HEK293 (cell line): Measurements from ENCODE around the gene DNASE2B.

Experiments
- CTCF ChIA-PET: fragments of 350-600 bp; formaldehyde crosslinking; extraction: SDS; loops from one replicate; lab custom pipeline; 2021; ENCODE audit warnings: antibody characterized with exemption; lab: Yijun Ruan, JAX
- POLR2A ChIA-PET: fragments of 300-600 bp; formaldehyde crosslinking; extraction: SDS; loops from one replicate; lab custom pipeline; 2020; ENCODE audit warnings: antibody characterized with exemption, inconsistent platforms; lab: Yijun Ruan, JAX
- H3K27ac ChIP-seq: fragments of 200-500 bp; sonication (Bioruptor generic); 2 replicates; pipeline ENCODE4 v1.5.1; 2014; ENCODE audit warnings: low read depth, low read length, control low read depth, inconsistent platforms; ENCODE audit errors: extremely low read depth
- H3K36me3 ChIP-seq, 2 experiments: fragments of 200-500 bp in 1 of 2; sonication (Bioruptor generic) in 1 of 2; 1 replicate in 1 of 2; 2 replicates in 1 of 2; pipeline ENCODE4 v1.5.1; 2014 to 2017; ENCODE audit warnings: inconsistent platforms in 2 of 2, low read length in 2 of 2; ENCODE audit not compliant: control insufficient read depth in 2 of 2, insufficient read depth in 1 of 2
- H3K4me1 ChIP-seq: fragments of 200-500 bp; sonication (Bioruptor generic); 2 replicates; pipeline ENCODE4 v1.5.1; 2014; ENCODE audit warnings: mild to moderate bottlenecking, low read length, inconsistent platforms; ENCODE audit not compliant: control insufficient read depth, insufficient read depth
- H3K4me3 ChIP-seq: 2 replicates; pipeline ENCODE4 v1.5.1; 2011; ENCODE audit warnings: low read depth, mild to moderate bottlenecking, control low read depth, low read length, moderate library complexity
- H3K9me3 ChIP-seq: fragments of 200-500 bp; sonication (Bioruptor generic); 2 replicates; pipeline ENCODE4 v1.5.1; 2014; ENCODE audit warnings: low read depth, low read length, inconsistent platforms; ENCODE audit not compliant: control insufficient read depth, insufficient read depth
- GLI4 ChIP-seq: fragments of 450-650 bp; formaldehyde crosslinking; IDR thresholded peaks from 2 replicates; pipeline ENCODE4 v1.5.1; 2016; ENCODE audit warnings: missing biosample characterization, missing genetic modification characterization
- RBAK ChIP-seq: fragments of 450-650 bp; formaldehyde crosslinking; IDR thresholded peaks from 2 replicates; pipeline ENCODE4 v1.5.1; 2016; ENCODE audit warnings: missing biosample characterization, missing genetic modification characterization
- REST ChIP-seq: fragments of 450-650 bp; formaldehyde crosslinking; IDR thresholded peaks from 2 replicates; pipeline ENCODE4 v1.5.1; 2016; ENCODE audit warnings: missing biosample characterization, missing genetic modification characterization
- SALL2 ChIP-seq: fragments of 450-650 bp; formaldehyde crosslinking; IDR thresholded peaks from 2 replicates; pipeline ENCODE4 v1.5.0; 2017; ENCODE audit warnings: missing biosample characterization, mild to moderate bottlenecking, missing genetic modification characterization, borderline replicate concordance
- SCRT2 ChIP-seq: fragments of 450-650 bp; formaldehyde crosslinking; IDR thresholded peaks from 2 replicates; pipeline ENCODE4 v1.5.1; 2016; ENCODE audit warnings: missing biosample characterization, missing genetic modification characterization
- YY1 ChIP-seq: fragments of 450-650 bp; formaldehyde crosslinking; IDR thresholded peaks from 2 replicates; pipeline ENCODE4 v1.5.1; 2018; ENCODE audit warnings: missing biosample characterization, missing genetic modification characterization
- ZBTB48 ChIP-seq: fragments of 450-650 bp; formaldehyde crosslinking; IDR thresholded peaks from 2 replicates; pipeline ENCODE4 v1.5.1; 2016; ENCODE audit warnings: missing biosample characterization, missing genetic modification characterization
- ZEB2 ChIP-seq: fragments of 450-650 bp; formaldehyde crosslinking; IDR thresholded peaks from 2 replicates; pipeline ENCODE4 v1.5.1; 2016; ENCODE audit warnings: missing biosample characterization, missing genetic modification characterization
- ZNF155 ChIP-seq: fragments of 450-650 bp; formaldehyde crosslinking; IDR thresholded peaks from 2 replicates; pipeline ENCODE4 v1.5.1; 2016; ENCODE audit warnings: missing biosample characterization, missing genetic modification characterization
- ZNF169 ChIP-seq: fragments of 450-650 bp; formaldehyde crosslinking; IDR thresholded peaks from 2 replicates; pipeline ENCODE4 v1.5.1; 2016; ENCODE audit warnings: missing biosample characterization, missing genetic modification characterization
- ZNF175 ChIP-seq: fragments of 450-650 bp; formaldehyde crosslinking; IDR thresholded peaks from 2 replicates; pipeline ENCODE4 v1.5.1; 2016; ENCODE audit warnings: missing biosample characterization, missing genetic modification characterization
- ZNF24 ChIP-seq: fragments of 450-650 bp; formaldehyde crosslinking; IDR thresholded peaks from 2 replicates; pipeline ENCODE4 v1.5.1; 2016; ENCODE audit warnings: missing biosample characterization, missing genetic modification characterization
- ZNF302 ChIP-seq: fragments of 450-650 bp; formaldehyde crosslinking; IDR thresholded peaks from 2 replicates; pipeline ENCODE4 v1.5.1; 2016; ENCODE audit warnings: missing biosample characterization, missing genetic modification characterization, low read depth
- ZNF362 ChIP-seq: fragments of 450-650 bp; formaldehyde crosslinking; IDR thresholded peaks from 2 replicates; pipeline ENCODE4 v1.5.1; 2016; ENCODE audit warnings: missing biosample characterization, missing genetic modification characterization
- ZNF404 ChIP-seq: fragments of 450-650 bp; formaldehyde crosslinking; IDR thresholded peaks from 2 replicates; pipeline ENCODE4 v1.5.1; 2017; ENCODE audit warnings: missing biosample characterization, missing genetic modification characterization
- ZNF488 ChIP-seq: fragments of 450-650 bp; formaldehyde crosslinking; IDR thresholded peaks from 2 replicates; pipeline ENCODE4 v1.5.1; 2016; ENCODE audit warnings: missing biosample characterization, missing genetic modification characterization
- ZNF654 ChIP-seq: fragments of 450-650 bp; formaldehyde crosslinking; IDR thresholded peaks from 2 replicates; pipeline ENCODE4 v1.5.1; 2016; ENCODE audit warnings: low read depth, missing biosample characterization, missing genetic modification characterization
- ZNF704 ChIP-seq: fragments of 450-650 bp; formaldehyde crosslinking; IDR thresholded peaks from 2 replicates; pipeline ENCODE4 v1.5.1; 2016; ENCODE audit warnings: missing biosample characterization, missing genetic modification characterization
- ZSCAN4 ChIP-seq: fragments of 450-650 bp; formaldehyde crosslinking; IDR thresholded peaks from 2 replicates; pipeline ENCODE4 v1.5.1; 2017; ENCODE audit warnings: missing biosample characterization, missing genetic modification characterization
- ZSCAN5A ChIP-seq: fragments of 450-650 bp; formaldehyde crosslinking; IDR thresholded peaks from 2 replicates; pipeline ENCODE4 v1.5.1; 2016; ENCODE audit warnings: missing biosample characterization, missing genetic modification characterization

Gene DNASE2B

GRCh38 chr1:84409888-84410287 lies 11.6 kb downstream of the DNASE2B start:
- no peaks in the 10 kb centered on the region for H3K9me3 ChIP-seq
- H3K36me3 ChIP-seq: no peaks in the 10 kb centered on the region
- no peak overlapping the region for H3K27ac ChIP-seq
- no peak overlapping the region for H3K4me3 ChIP-seq
- TF ChIP-seq ZNF654 (tag by site-specific recombination): no peak
- TF ChIP-seq SCRT2 (tag by site-specific recombination): no peak
- no peak for TF ChIP-seq ZNF488
- no peak for TF ChIP-seq ZNF169 (tag by site-specific recombination)
- TF ChIP-seq ZSCAN4 (tag by site-specific recombination): no peak
- TF ChIP-seq SALL2 (tag by site-specific recombination): no peak
- no peak for TF ChIP-seq ZNF404 (tag by site-specific recombination)
- TF ChIP-seq ZNF704 (tag by site-specific recombination): no peak
- TF ChIP-seq ZNF24 (tag by site-specific recombination): no peak
- TF ChIP-seq RBAK (tag by site-specific recombination): no peak
- POLR2A ChIA-PET: no interaction called here
- CTCF ChIA-PET: no interaction called here
- H3K4me1 ChIP-seq: peaks cover 3% of the 10 kb centered on the region; the same call in 1 of the 2 replicates

- H3K4me1 ChIP-seq: peaks cover 3% of the 10 kb centered on the region; the same call in 1 of the 2 replicates
- ChIA-PET POLR2A (no interaction called here), CTCF (interaction anchor here (0.7 kb wide), 1 partner anchor 246 kb away, joined by 3 read pairs; no protein-coding TSS in a partner anchor)
- no peaks in the 10 kb centered on the region for H3K36me3 ChIP-seq
- H3K4me3 ChIP-seq: no peak overlapping the region
- H3K27ac ChIP-seq: no peak overlapping the region
- H3K9me3 ChIP-seq: no peaks in the 10 kb centered on the region
- TF ChIP-seq ZSCAN5A (tag by site-specific recombination) (no peak), ZNF404 (tag by site-specific recombination) (no peak), YY1 (tag by site-specific recombination) (no peak), ZNF175 (tag by site-specific recombination) (no peak), REST (tag by site-specific recombination) (no peak), ZEB2 (tag by site-specific recombination) (no peak), ZNF155 (tag by site-specific recombination) (no peak), ZNF302 (tag by site-specific recombination) (no peak), GLI4 (tag by site-specific recombination) (no peak), ZNF362 (tag by site-specific recombination) (no peak), ZBTB48 (tag by site-specific recombination) (no peak)
Measured at GRCh38 chr1:84410328-84411095, 12.2 kb downstream of the DNASE2B start.
